Measurements from ENCODE around the gene PDLIM1. TPM values are rescaled to one million over a fixed set of nuclear protein-coding genes. Genes with fewer than 3 reads are reported as not detected.
"Not testable (repeated sequence)": the region's sequence is repeated elsewhere in the genome, so short reads cannot be mapped to it uniquely, and the experiment has no call there.

The PDLIM1 gene
- total and polyA plus RNA-seq, 3 donors from 2014 or later: 14.9 to 64.3 (median 23.5) TPM

DNA sequence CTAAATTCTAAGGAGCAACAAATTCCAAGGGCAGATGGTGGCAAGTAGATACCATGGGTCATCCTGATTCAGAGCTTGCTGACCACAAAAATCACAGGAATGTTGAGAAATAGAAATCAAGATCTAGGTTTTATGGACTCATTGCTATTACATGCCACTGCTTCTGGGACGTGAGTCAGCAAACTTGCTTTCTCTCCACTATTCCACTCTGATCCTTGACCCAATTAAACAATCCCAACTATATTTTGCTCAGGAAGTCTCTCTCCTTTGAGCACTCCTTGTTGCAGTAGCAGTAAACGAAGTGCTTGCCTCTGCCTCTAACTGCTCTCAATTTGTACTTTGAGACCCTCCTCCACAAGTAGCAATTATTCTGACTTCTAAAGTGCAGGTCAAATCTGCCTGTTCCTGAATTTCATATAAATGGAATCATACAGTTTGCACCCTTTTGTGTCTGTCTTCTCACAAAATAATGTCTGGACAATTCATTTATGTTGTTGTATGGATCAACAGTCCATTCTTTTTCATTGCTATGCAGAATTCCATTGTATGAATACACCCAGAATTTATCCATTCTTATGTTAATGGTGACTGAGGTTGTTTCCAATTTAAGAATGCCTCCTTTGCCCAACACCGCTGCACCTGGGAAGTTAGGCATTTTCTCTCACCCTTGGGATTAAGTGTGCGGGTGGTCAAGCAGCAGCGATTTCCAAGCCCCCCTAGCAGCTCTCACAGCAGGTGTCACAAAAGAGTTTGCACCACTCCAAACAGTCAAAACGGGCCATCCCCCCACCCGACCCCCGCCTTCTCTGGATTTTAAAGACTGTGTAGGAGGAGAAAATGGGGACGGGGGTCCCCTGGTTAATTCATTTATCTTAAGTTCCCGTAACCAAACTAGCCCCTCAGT is 60.8 kb downstream of the PDLIM1 start:
- no peaks in the 10 kb centered on the region for H3K36me3 ChIP-seq (ENCODE audit: low read depth, missing control alignments)
- intact Hi-C loops (cut with DNase I; ENCODE audit: low total_unique reads): no loop called here

GRCh38 chr10:95228934-95229723 is 61.7 kb downstream of the PDLIM1 start:
- WGBS, 2 donors: 83% methylated on average over 14 of the region's 14 CpGs
- H3K27ac ChIP-seq; DNase-seq; H3K36me3 ChIP-seq (ENCODE audit: low read depth, missing control alignments); H3K4me3 ChIP-seq; H3K4me1 ChIP-seq; intact Hi-C loops (cut with DNase I; ENCODE audit: low total_unique reads); H3K27me3 ChIP-seq; H3K9me3 ChIP-seq: not testable (repeated sequence)

More for the DNA sequence above, 60.8 kb downstream of the PDLIM1 start:
- H3K4me3 ChIP-seq: peak overlapping the region; percentile 45 to 58
- no peaks in the 10 kb centered on the region for H3K4me1 ChIP-seq
- no peaks in the 10 kb centered on the region for H3K27me3 ChIP-seq
- no peaks in the 10 kb centered on the region for H3K9me3 ChIP-seq
- WGBS, 2 donors: 24 to 46% methylated on average over 10 of the region's 10 CpGs
- no peak for DNase-seq
- TF ChIP-seq POLR2A (IDR thresholded peaks at IDR 0.05): no peak
- TF ChIP-seq, protein P1, sequence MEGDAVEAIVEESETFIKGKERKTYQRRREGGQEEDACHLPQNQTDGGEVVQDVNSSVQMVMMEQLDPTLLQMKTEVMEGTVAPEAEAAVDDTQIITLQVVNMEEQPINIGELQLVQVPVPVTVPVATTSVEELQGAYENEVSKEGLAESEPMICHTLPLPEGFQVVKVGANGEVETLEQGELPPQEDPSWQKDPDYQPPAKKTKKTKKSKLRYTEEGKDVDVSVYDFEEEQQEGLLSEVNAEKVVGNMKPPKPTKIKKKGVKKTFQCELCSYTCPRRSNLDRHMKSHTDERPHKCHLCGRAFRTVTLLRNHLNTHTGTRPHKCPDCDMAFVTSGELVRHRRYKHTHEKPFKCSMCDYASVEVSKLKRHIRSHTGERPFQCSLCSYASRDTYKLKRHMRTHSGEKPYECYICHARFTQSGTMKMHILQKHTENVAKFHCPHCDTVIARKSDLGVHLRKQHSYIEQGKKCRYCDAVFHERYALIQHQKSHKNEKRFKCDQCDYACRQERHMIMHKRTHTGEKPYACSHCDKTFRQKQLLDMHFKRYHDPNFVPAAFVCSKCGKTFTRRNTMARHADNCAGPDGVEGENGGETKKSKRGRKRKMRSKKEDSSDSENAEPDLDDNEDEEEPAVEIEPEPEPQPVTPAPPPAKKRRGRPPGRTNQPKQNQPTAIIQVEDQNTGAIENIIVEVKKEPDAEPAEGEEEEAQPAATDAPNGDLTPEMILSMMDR (IDR thresholded peaks at IDR 0.05): no peak
- H3K27ac ChIP-seq: no peak overlapping the region

DNA sequence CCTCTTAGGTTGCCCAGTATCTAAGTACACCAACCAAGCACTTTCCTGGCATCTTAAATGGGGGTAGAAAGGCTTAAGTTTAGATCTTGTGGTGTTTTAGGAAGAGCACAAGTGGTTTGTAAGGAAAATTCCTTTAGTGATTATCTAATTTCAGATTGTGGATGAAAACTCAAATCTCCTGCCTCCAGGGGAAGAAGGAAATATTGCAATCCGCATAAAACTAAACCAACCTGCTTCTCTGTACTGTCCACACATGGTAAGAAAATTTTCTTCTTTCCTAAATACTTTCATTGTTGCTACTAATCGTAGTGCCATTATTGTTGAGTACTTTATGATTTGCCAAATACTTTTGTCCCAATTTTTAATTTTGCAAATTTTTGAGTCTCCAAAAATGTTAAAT is 65.7 kb downstream of the PDLIM1 start:
- Histone ChIP-seq H3K36me3 (ENCODE audit: low read depth, missing control alignments) (no peaks in the 10 kb centered on the region), H3K27me3 (no peaks in the 10 kb centered on the region), H3K9me3 (no peaks in the 10 kb centered on the region), H3K4me1 (no peaks in the 10 kb centered on the region), H3K27ac (no peak overlapping the region), H3K4me3 (no peak overlapping the region)
- TF ChIP-seq POLR2A (IDR thresholded peaks at IDR 0.05): no peak
- TF ChIP-seq, protein P1 (IDR thresholded peaks at IDR 0.05): no peak
- no peak for DNase-seq
- intact Hi-C loops (cut with DNase I; ENCODE audit: low total_unique reads): no loop called here
- WGBS, 2 donors: 86 to 90% methylated on average over 2 of the region's 2 CpGs

DNA sequence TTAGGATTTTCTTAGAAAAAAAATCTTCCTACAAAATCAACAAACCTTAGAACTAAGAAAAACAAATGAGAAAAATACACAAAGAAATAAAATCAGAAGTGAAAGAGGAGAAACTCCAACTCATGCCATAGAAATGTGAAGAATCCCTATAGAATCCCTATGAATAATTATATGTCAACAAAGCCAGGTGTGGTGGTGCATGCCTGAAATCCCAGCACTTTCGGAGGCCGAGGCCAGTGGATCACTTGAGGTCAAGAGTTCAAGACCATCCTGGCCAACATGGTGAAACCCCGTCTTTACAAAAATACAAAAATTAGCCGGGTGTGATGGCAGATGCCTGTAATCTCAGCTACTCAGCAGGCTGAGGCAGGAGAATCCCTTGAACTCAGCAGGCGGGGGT is 69.7 kb downstream of the PDLIM1 start:
- Histone ChIP-seq H3K4me1 (no peaks in the 10 kb centered on the region), H3K27ac (no peak overlapping the region), H3K36me3 (ENCODE audit: low read depth, missing control alignments) (no peaks in the 10 kb centered on the region), H3K4me3 (no peak overlapping the region), H3K27me3 (no peaks in the 10 kb centered on the region), H3K9me3 (no peaks in the 10 kb centered on the region)
- WGBS, 2 donors: 65 to 78% methylated on average over 5 of the region's 5 CpGs
- no peak for DNase-seq
- TF ChIP-seq, protein P1 (IDR thresholded peaks at IDR 0.05): no peak
- TF ChIP-seq POLR2A (IDR thresholded peaks at IDR 0.05): no peak
- intact Hi-C loops (cut with DNase I; ENCODE audit: low total_unique reads): no loop called here

DNA sequence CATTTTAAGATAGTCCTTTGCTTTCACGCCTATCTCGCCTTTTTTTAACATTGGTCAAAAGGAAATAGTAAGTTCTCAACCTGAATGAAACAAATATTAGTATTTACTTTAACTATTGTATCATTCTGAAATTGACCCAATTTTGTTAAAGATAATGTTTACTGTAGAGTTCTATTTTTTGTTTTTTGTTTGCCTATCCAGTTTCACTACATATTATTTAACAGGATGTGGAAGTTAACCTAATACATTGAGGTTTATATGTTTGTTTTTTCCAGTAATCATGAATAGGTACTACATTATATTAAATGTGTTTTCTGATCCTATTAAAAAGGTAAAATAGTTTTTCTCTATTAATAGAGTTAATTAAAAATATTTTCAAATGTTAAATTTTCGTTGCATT is 70.3 kb downstream of the PDLIM1 start:
- WGBS, 2 donors: 87 to 94% methylated on average over 3 of the region's 3 CpGs

More for the DNA sequence above, 70.3 kb downstream of the PDLIM1 start:
- intact Hi-C loops (cut with DNase I; ENCODE audit: low total_unique reads): no loop called here
- no peak for DNase-seq
- TF ChIP-seq, protein P1 (IDR thresholded peaks at IDR 0.05): no peak
- H3K4me3 ChIP-seq: no peak overlapping the region
- no peaks in the 10 kb centered on the region for H3K4me1 ChIP-seq
- H3K27ac ChIP-seq: no peak overlapping the region
- no peaks in the 10 kb centered on the region for H3K27me3 ChIP-seq
- no peaks in the 10 kb centered on the region for H3K36me3 ChIP-seq (ENCODE audit: low read depth, missing control alignments)
- H3K9me3 ChIP-seq: no peaks in the 10 kb centered on the region
